Natural killer cell treated with Interleukin-12 subunit alpha and Interleukin-12 subunit beta and Interleukin-15 and Interleukin-18, amount 100 ng/mL, for 72 hours (primary cell): ENCODE measurements around the gene ADARB2. TPM values are rescaled to one million over a fixed set of nuclear protein-coding genes. Genes with fewer than 3 reads are reported as not detected.

Experiments
- ATAC-seq, 2 donors: fragments of 150-1000 bp; cut with Tn5 transposase in 1 of 2; sonication (Bioruptor Pico), chemical (Tn5 transposase) in 1 of 2; 2 replicates each; pipeline ENCODE4 v1.10.0; 2021
- DNase-seq: peaks from one replicate; pipeline ENCODE4 v3.0.0; 2022; ENCODE audit warnings: low spot score
- H3K27ac Mint-ChIP-seq, 2 donors: 1 replicate in 1 of 2; 2 replicates in 1 of 2; pipeline ENCODE4 v1.8.0; 2022; ENCODE audit warnings: mixed read lengths in 2 of 2, mild to moderate bottlenecking in 1 of 2, moderate library complexity in 1 of 2
- H3K27me3 Mint-ChIP-seq, 2 donors: 1 replicate in 1 of 2; 2 replicates in 1 of 2; pipeline ENCODE4 v1.8.0; 2022; ENCODE audit warnings: mixed read lengths in 2 of 2
- H3K36me3 Mint-ChIP-seq: one replicate; pipeline ENCODE4 v1.8.0; 2022; ENCODE audit warnings: mixed read lengths
- H3K4me1 Mint-ChIP-seq, 2 donors: 1 replicate in 1 of 2; 2 replicates in 1 of 2; pipeline ENCODE4 v1.8.0; 2022; ENCODE audit warnings: low read depth in 2 of 2, mixed read lengths in 2 of 2, mild to moderate bottlenecking in 1 of 2
- H3K4me3 Mint-ChIP-seq: one replicate; pipeline ENCODE4 v1.8.0; 2022; ENCODE audit warnings: mixed read lengths
- H3K9me3 Mint-ChIP-seq: 2 replicates; pipeline ENCODE4 v1.8.0; 2022; ENCODE audit warnings: mixed read lengths
- total RNA-seq, 2 donors: library from RNA; stranded (reverse); gene quantifications; one replicate each; pipeline ENCODE4 v1.2.3, GENCODE V29; 2022

ADARB2 gene
- total RNA-seq, 2 donors from 2014 or later = not detected

GRCh38 chr10:1569208-1569607, 168.1 kb downstream of the ADARB2 start:
- peaks cover 5 to 10% of the 10 kb centered on the region in 2 donors for H3K4me1 Mint-ChIP-seq
- DNase-seq (no peak), ATAC-seq (no peak)
- peaks cover 6% of the 10 kb centered on the region for H3K9me3 Mint-ChIP-seq
- no peak overlapping the region for H3K4me3 Mint-ChIP-seq
- peaks cover 13 to 16% of the 10 kb centered on the region in 2 donors for H3K27me3 Mint-ChIP-seq
- no peaks in the 10 kb centered on the region for H3K36me3 Mint-ChIP-seq
- no peak overlapping the region for H3K27ac Mint-ChIP-seq

GRCh38 chr10:1567742-1568495, 169.4 kb downstream of the ADARB2 start:
- peaks cover 13 to 18% of the 10 kb centered on the region in 2 donors for H3K27me3 Mint-ChIP-seq
- peaks cover 6% of the 10 kb centered on the region for H3K9me3 Mint-ChIP-seq
- DNase-seq (no peak), ATAC-seq (peak in 1 of 2 donors; percentile 29)
- H3K4me1 Mint-ChIP-seq = peaks cover 5 to 10% of the 10 kb centered on the region in 2 donors
- H3K4me3 Mint-ChIP-seq = no peak overlapping the region
- H3K36me3 Mint-ChIP-seq = no peaks in the 10 kb centered on the region
- no peak overlapping the region for H3K27ac Mint-ChIP-seq

- H3K27ac Mint-ChIP-seq = no peak overlapping the region
- H3K4me1 Mint-ChIP-seq = peaks cover 5 to 9% of the 10 kb centered on the region in 2 donors
- H3K4me3 Mint-ChIP-seq = no peak overlapping the region
- peaks cover 13 to 23% of the 10 kb centered on the region in 2 donors for H3K27me3 Mint-ChIP-seq
- no peaks in the 10 kb centered on the region for H3K36me3 Mint-ChIP-seq
- DNase-seq (no peak), ATAC-seq (peak in 1 of 2 donors; percentile 24)
- H3K9me3 Mint-ChIP-seq = peaks cover 6% of the 10 kb centered on the region
Observed at GRCh38 chr10:1567152-1567551, 170.2 kb downstream of the ADARB2 start.

GRCh38 chr10:1564791-1565190, 172.5 kb downstream of the ADARB2 start:
- H3K27ac Mint-ChIP-seq = no peak overlapping the region
- no peaks in the 10 kb centered on the region for H3K4me1 Mint-ChIP-seq
- no peaks in the 10 kb centered on the region for H3K36me3 Mint-ChIP-seq
- H3K9me3 Mint-ChIP-seq = no peaks in the 10 kb centered on the region
- DNase-seq (no peak), ATAC-seq (no peak)
- H3K27me3 Mint-ChIP-seq = peaks cover 18 to 30% of the 10 kb centered on the region in 2 donors
- H3K4me3 Mint-ChIP-seq = no peak overlapping the region

- no peak overlapping the region for H3K4me3 Mint-ChIP-seq
- no peaks in the 10 kb centered on the region for H3K4me1 Mint-ChIP-seq
- no peaks in the 10 kb centered on the region for H3K36me3 Mint-ChIP-seq
- H3K9me3 Mint-ChIP-seq = no peaks in the 10 kb centered on the region
- peak; percentile 21 to 44 for ATAC-seq
- H3K27ac Mint-ChIP-seq = no peak overlapping the region
- peaks cover 23 to 30% of the 10 kb centered on the region in 2 donors for H3K27me3 Mint-ChIP-seq
- DNase-seq = no peak
Observed at GRCh38 chr10:1563028-1563427, 174.3 kb downstream of the ADARB2 start.

- no peaks in the 10 kb centered on the region for H3K4me1 Mint-ChIP-seq
- no peaks in the 10 kb centered on the region for H3K9me3 Mint-ChIP-seq
- ATAC-seq = no peak
- no peaks in the 10 kb centered on the region for H3K36me3 Mint-ChIP-seq
- H3K27me3 Mint-ChIP-seq = peaks cover 23 to 37% of the 10 kb centered on the region in 2 donors
- no peak overlapping the region for H3K4me3 Mint-ChIP-seq
- no peak for DNase-seq
- H3K27ac Mint-ChIP-seq = no peak overlapping the region
Observed at GRCh38 chr10:1561731-1562337, 175.5 kb downstream of the ADARB2 start.

GRCh38 chr10:1560535-1561192, 176.7 kb downstream of the ADARB2 start:
- Mint-ChIP-seq H3K4me3 (no peak overlapping the region), H3K36me3 (no peaks in the 10 kb centered on the region), H3K4me1 (no peaks in the 10 kb centered on the region), H3K27ac (no peak overlapping the region), H3K9me3 (no peaks in the 10 kb centered on the region), H3K27me3 (peaks cover 20 to 39% of the 10 kb centered on the region in 2 donors)
- ATAC-seq (no peak), DNase-seq (no peak)

GRCh38 chr10:1559761-1560160, 177.6 kb downstream of the ADARB2 start:
- no peak for DNase-seq
- Mint-ChIP-seq H3K4me3 (no peak overlapping the region), H3K27ac (no peak overlapping the region), H3K4me1 (no peaks in the 10 kb centered on the region), H3K36me3 (no peaks in the 10 kb centered on the region), H3K9me3 (no peaks in the 10 kb centered on the region), H3K27me3 (peaks cover 14 to 32% of the 10 kb centered on the region in 2 donors)
- no peak for ATAC-seq

- Mint-ChIP-seq H3K4me3 (no peak overlapping the region), H3K27me3 (peaks cover 17 to 31% of the 10 kb centered on the region in 2 donors), H3K36me3 (no peaks in the 10 kb centered on the region), H3K4me1 (no peaks in the 10 kb centered on the region), H3K9me3 (no peaks in the 10 kb centered on the region), H3K27ac (no peak overlapping the region)
- peak in 1 of 2 donors; percentile 13 for ATAC-seq
- no peak for DNase-seq
Observed at GRCh38 chr10:1559311-1559710, 178.0 kb downstream of the ADARB2 start.

- Mint-ChIP-seq H3K27ac (no peak overlapping the region), H3K4me1 (no peaks in the 10 kb centered on the region), H3K27me3 (peaks cover 17 to 31% of the 10 kb centered on the region in 2 donors), H3K36me3 (no peaks in the 10 kb centered on the region), H3K4me3 (no peak overlapping the region), H3K9me3 (no peaks in the 10 kb centered on the region)
- DNase-seq (no peak), ATAC-seq (no peak)
Observed at GRCh38 chr10:1558906-1559305, 178.4 kb downstream of the ADARB2 start.

- Mint-ChIP-seq H3K27ac (no peak overlapping the region), H3K4me1 (no peaks in the 10 kb centered on the region), H3K9me3 (no peaks in the 10 kb centered on the region), H3K27me3 (peaks cover 17 to 24% of the 10 kb centered on the region in 2 donors), H3K4me3 (no peak overlapping the region), H3K36me3 (no peaks in the 10 kb centered on the region)
- ATAC-seq (no peak), DNase-seq (no peak)
Observed at GRCh38 chr10:1557081-1557480, 180.2 kb downstream of the ADARB2 start.

GRCh38 chr10:1556496-1556895, 180.8 kb downstream of the ADARB2 start:
- no peaks in the 10 kb centered on the region for H3K4me1 Mint-ChIP-seq
- peaks cover 14 to 24% of the 10 kb centered on the region in 2 donors for H3K27me3 Mint-ChIP-seq
- no peak overlapping the region for H3K27ac Mint-ChIP-seq
- no peaks in the 10 kb centered on the region for H3K36me3 Mint-ChIP-seq
- DNase-seq (no peak), ATAC-seq (no peak)
- no peaks in the 10 kb centered on the region for H3K9me3 Mint-ChIP-seq
- H3K4me3 Mint-ChIP-seq = no peak overlapping the region

- ATAC-seq (peak in 1 of 2 donors; percentile 31), DNase-seq (no peak)
- H3K27ac Mint-ChIP-seq = no peak overlapping the region
- H3K27me3 Mint-ChIP-seq = peaks cover 6 to 12% of the 10 kb centered on the region in 2 donors
- H3K4me1 Mint-ChIP-seq = no peaks in the 10 kb centered on the region
- H3K9me3 Mint-ChIP-seq = no peaks in the 10 kb centered on the region
- H3K36me3 Mint-ChIP-seq = no peaks in the 10 kb centered on the region
- H3K4me3 Mint-ChIP-seq = no peak overlapping the region
Observed at GRCh38 chr10:1553951-1554350, 183.4 kb downstream of the ADARB2 start.
